Body of pancreas (tissue), 4 donors: Measurements from ENCODE around the gene TTYH1. TPM values are rescaled to one million over a fixed set of nuclear protein-coding genes. Genes with fewer than 3 reads are reported as not detected.

Experiments
- ATAC-seq: fragments of 150-250 bp; one replicate; pipeline ENCODE4 v1.9.1; 2016
- DNase-seq, 4 donors: peaks; one replicate each; pipeline ENCODE4 v3.0.0-alpha.2; 2019
- H3K27ac ChIP-seq, 4 donors: fragments of 200-600 bp; sonication (generic); 1 replicate in 3 of 4; 2 replicates in 1 of 4; pipeline versions ENCODE4 v1.5.1 to v1.6.1; 2016 to 2019; ENCODE audit warnings: mild to moderate bottlenecking in 1 of 4, mixed read lengths in 1 of 4, moderate library complexity in 1 of 4
- H3K27me3 ChIP-seq, 2 donors: fragments of 200-600 bp; sonication (generic); one replicate each; pipeline ENCODE4 v1.6.0; 2016; ENCODE audit warnings: mild to moderate bottlenecking in 1 of 2
- H3K36me3 ChIP-seq, 2 donors: fragments of 200-600 bp; sonication (generic); replicated peaks in 1 of 2; 2 replicates each; pipeline ENCODE4 v1.5.1; 2016; ENCODE audit warnings: low read depth in 2 of 2; ENCODE audit not compliant: insufficient read depth in 1 of 2
- H3K4me1 ChIP-seq: fragments of 200-600 bp; sonication (generic); one replicate; pipeline ENCODE4 v1.6.0; 2016
- H3K4me3 ChIP-seq, 2 donors: fragments of 200-600 bp; sonication (generic); 1 replicate in 1 of 2; 2 replicates in 1 of 2; pipeline ENCODE4 v1.5.1; 2016 to 2019
- H3K9me3 ChIP-seq, 3 donors: fragments of 200-600 bp; sonication (generic); 1 replicate in 2 of 3; 2 replicates in 1 of 3; pipeline ENCODE4 v1.5.1; 2016
- POLR2A ChIP-seq, 3 donors: fragments of 450-650 bp; IDR thresholded peaks; one replicate each; pipeline ENCODE4 v1.6.1; 2016; ENCODE audit warnings: antibody characterized with exemption in 3 of 3, mild to moderate bottlenecking in 2 of 3
- WGBS, 2 donors: methylation state at CpG; one replicate each; pipeline ENCODE4 v1.1.5; 2017; 5-methylcytosine and 5-hydroxymethylcytosine counted together
- intact Hi-C: fragments of 100-400 bp; cut with DNase I; formaldehyde crosslinking; loops from one replicate; pipeline ENCODE4 v1.15.1; 2023
- total RNA-seq, 2 donors: library from RNA; depleted of rRNA; stranded (reverse); fragments of >200 nt; gene quantifications; one replicate each; pipeline ENCODE4 v1.1.0, GENCODE V29; 2016
- TF ChIP-seq, protein P1 (sequence below), 7 experiments: fragments of 450-650 bp in 4 of 7; fragments of 200-600 bp in 3 of 7; sonication (generic) in 3 of 7; IDR thresholded peaks; one replicate each; pipeline ENCODE4 v1.5.1; 2016 to 2019; ENCODE audit warnings: antibody characterized with exemption in 7 of 7

Gene TTYH1
- total RNA-seq, 2 donors from 2014 or later: 20.5 to 88.7 TPM

DNA sequence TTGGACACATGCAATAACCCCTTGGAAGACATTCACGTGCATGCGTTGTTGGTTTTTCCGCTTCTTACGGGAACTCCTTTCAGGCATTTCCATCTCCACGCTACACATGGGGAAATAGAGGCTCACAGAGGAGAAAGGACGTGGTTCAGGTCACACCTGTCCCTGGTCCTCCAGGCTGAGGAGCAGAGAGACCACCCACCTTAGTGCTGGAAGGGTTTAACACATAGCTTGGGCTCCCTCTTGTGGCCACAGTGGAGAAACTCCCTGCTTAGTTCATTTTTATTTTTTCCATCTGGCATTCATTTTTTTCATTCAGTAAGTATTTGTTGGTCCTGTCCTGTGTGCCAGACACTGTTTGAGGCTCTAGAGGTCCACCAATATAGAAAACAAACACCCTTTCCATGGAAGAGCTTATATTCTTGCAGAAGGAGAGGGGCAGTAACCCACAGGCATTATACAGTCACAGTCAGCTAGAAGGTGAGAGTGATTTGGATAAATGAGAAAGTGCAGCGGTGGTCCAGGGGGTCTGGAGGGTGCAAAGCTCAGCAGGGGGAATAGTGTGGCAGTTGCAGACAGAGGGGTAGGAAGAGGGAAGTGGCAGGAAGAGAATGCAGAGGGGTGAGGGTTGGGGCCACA, 24.2 kb upstream of the TTYH1 start:
- H3K27me3 ChIP-seq: peaks cover 0 to 8% of the 10 kb centered on the region in 2 donors
- peak; percentile 49 to 71 (median 64) for DNase-seq
- ATAC-seq: no peak
- no peaks in the 10 kb centered on the region for H3K36me3 ChIP-seq
- 31 to 35% methylated on average over 7 of the region's 7 CpGs for WGBS, 2 donors
- H3K9me3 ChIP-seq: no peaks in the 10 kb centered on the region
- TF ChIP-seq POLR2A (IDR thresholded peaks at IDR 0.05): no peak
- TF ChIP-seq, protein P1, sequence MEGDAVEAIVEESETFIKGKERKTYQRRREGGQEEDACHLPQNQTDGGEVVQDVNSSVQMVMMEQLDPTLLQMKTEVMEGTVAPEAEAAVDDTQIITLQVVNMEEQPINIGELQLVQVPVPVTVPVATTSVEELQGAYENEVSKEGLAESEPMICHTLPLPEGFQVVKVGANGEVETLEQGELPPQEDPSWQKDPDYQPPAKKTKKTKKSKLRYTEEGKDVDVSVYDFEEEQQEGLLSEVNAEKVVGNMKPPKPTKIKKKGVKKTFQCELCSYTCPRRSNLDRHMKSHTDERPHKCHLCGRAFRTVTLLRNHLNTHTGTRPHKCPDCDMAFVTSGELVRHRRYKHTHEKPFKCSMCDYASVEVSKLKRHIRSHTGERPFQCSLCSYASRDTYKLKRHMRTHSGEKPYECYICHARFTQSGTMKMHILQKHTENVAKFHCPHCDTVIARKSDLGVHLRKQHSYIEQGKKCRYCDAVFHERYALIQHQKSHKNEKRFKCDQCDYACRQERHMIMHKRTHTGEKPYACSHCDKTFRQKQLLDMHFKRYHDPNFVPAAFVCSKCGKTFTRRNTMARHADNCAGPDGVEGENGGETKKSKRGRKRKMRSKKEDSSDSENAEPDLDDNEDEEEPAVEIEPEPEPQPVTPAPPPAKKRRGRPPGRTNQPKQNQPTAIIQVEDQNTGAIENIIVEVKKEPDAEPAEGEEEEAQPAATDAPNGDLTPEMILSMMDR (IDR thresholded peaks at IDR 0.05): peak; percentile 56 to 78 (median 70)
- H3K4me3 ChIP-seq: no peak overlapping the region
- no peak overlapping the region for H3K27ac ChIP-seq
- intact Hi-C loops: no loop called here
- peaks cover 5% of the 10 kb centered on the region for H3K4me1 ChIP-seq

DNA sequence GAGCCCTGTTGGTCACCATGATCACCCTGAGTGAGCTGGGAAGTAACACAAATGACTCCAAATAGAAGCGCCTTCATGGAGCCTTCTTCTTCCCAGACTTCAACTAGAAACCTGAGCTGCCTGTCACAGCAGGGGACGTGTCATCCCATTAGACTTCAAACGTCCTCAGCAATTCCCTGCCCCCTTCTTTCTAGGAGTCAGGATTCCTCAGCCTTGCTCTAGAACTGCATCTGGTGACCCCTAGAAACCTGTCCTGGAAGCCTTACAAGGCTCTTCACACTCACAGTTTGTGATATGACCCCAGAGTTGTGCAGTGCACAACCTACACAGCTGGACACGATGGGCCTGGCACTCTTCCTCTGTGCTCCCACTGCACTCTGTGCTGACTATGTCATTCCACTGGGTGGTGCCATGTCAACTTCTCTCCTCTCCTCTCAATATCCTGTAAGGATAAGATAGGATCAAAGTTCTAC, 23.6 kb upstream of the TTYH1 start:
- peaks cover 0 to 8% of the 10 kb centered on the region in 2 donors for H3K27me3 ChIP-seq
- no peak overlapping the region for H3K27ac ChIP-seq
- ATAC-seq: no peak

DNA sequence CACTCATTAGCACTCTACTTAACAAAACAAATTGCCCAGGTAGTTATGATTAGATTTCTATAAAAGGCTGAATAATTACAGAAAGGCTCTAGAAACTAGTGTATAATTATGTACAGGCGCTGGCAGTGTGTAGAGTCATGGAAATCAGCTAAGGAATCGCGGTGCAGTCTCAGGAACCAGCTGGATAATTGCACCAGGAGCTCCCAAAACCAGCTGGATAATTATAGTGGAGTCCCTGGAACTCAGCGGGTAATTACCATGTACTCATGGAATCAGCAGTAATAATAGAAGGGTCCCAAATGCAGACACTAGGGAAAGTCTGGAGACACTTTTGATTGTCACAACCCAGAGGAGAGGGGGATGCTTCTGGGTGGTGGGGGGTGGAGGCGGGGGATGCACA, 23.2 kb upstream of the TTYH1 start:
- TF ChIP-seq POLR2A (IDR thresholded peaks at IDR 0.05): no peak

More for the DNA sequence above, 23.6 kb upstream of the TTYH1 start:
- no peak for DNase-seq
- Histone ChIP-seq H3K4me1 (peaks cover 5% of the 10 kb centered on the region), H3K9me3 (no peaks in the 10 kb centered on the region), H3K36me3 (no peaks in the 10 kb centered on the region), H3K4me3 (no peak overlapping the region)
- no peak for TF ChIP-seq POLR2A (IDR thresholded peaks at IDR 0.05)
- TF ChIP-seq, protein P1 (IDR thresholded peaks at IDR 0.05): no peak
- WGBS, 2 donors: 19 to 47% methylated on average over 4 of the region's 4 CpGs
- intact Hi-C loops: no loop called here

DNA sequence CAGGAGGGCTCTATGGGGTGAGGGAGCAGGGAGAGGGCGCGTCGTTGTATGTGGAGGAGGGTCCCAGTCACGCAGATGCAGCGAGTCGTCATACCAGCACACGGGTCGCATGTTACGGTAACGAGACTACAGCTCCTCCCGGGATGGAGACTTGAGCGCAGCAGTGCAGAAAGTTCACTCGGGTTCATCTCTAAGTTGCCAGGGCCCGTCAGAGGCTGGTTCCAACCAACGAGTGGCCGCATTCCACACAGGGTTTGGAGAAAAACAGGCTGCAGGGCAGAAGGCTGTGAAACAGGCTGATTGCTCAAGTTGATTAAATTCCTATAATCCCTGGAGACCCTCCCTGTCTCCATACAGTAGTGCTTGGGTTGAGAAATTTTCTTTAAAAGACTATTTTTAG, 21.9 kb upstream of the TTYH1 start:
- Histone ChIP-seq H3K9me3 (no peaks in the 10 kb centered on the region), H3K27ac (no peak overlapping the region), H3K36me3 (no peaks in the 10 kb centered on the region), H3K27me3 (peaks cover 0 to 4% of the 10 kb centered on the region in 2 donors), H3K4me1 (no peaks in the 10 kb centered on the region), H3K4me3 (no peak overlapping the region)
- WGBS, 2 donors: 79 to 80% methylated on average over 15 to 16 of the region's 16 CpGs
- intact Hi-C loops: no loop called here
- DNase-seq: no peak
- no peak for TF ChIP-seq POLR2A (IDR thresholded peaks at IDR 0.05)
- TF ChIP-seq, protein P1 (IDR thresholded peaks at IDR 0.05): no peak
- no peak for ATAC-seq

More for the DNA sequence above, 23.2 kb upstream of the TTYH1 start:
- DNase-seq (no peak), ATAC-seq (no peak)
- H3K4me1 ChIP-seq: peaks cover 5% of the 10 kb centered on the region
- H3K27ac ChIP-seq: no peak overlapping the region
- H3K36me3 ChIP-seq: no peaks in the 10 kb centered on the region
- H3K27me3 ChIP-seq: peaks cover 0 to 4% of the 10 kb centered on the region in 2 donors
- intact Hi-C loops: no loop called here
- no peak overlapping the region for H3K4me3 ChIP-seq
- 68 to 74% methylated on average over 5 of the region's 5 CpGs for WGBS, 2 donors
- no peaks in the 10 kb centered on the region for H3K9me3 ChIP-seq

DNA sequence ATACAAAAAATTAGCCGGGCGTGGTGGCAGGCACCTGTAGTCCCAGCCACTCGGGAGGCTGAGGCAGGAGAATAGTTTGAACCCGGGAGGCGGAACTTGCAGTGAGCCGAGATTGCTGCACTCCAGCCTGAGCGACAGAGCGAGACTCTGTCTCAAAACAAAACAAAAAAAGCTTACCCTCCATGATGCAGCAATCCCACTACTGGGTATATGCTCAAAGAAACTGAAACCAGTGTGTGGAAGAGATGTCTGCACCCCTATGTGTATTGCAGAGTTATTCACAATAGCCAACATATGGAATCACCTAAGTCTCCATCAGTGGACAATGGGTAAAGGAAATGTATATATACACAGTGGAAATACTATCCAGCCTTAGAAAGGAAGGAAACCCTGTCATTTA, 19.6 kb upstream of the TTYH1 start:
- no peaks in the 10 kb centered on the region for H3K27me3 ChIP-seq
- DNase-seq: no peak
- no peak for TF ChIP-seq POLR2A (IDR thresholded peaks at IDR 0.05)
- TF ChIP-seq, protein P1 (IDR thresholded peaks at IDR 0.05): no peak
- H3K4me1 ChIP-seq: no peaks in the 10 kb centered on the region
- H3K36me3 ChIP-seq: no peaks in the 10 kb centered on the region
- intact Hi-C loops: no loop called here
- WGBS, 2 donors: 66 to 71% methylated on average over 8 of the region's 8 CpGs
- H3K27ac ChIP-seq: no peak overlapping the region
- H3K9me3 ChIP-seq: no peaks in the 10 kb centered on the region
- no peak for ATAC-seq
- no peak overlapping the region for H3K4me3 ChIP-seq
